NB4 (cell line): ENCODE results near the gene DENND4B.

Experiments used
- POLR2A ChIP-seq: IDR thresholded peaks from 2 replicates; pipeline ENCODE4 v1.6.1; 2011; ENCODE audit warnings: mild to moderate bottlenecking; ENCODE audit not compliant: insufficient read length; ENCODE audit errors: extremely low read depth
- TF ChIP-seq, protein P1 (sequence below): IDR thresholded peaks from one replicate; pipeline ENCODE4 v1.5.1; 2012; ENCODE audit warnings: low read depth, low read length

DNA sequence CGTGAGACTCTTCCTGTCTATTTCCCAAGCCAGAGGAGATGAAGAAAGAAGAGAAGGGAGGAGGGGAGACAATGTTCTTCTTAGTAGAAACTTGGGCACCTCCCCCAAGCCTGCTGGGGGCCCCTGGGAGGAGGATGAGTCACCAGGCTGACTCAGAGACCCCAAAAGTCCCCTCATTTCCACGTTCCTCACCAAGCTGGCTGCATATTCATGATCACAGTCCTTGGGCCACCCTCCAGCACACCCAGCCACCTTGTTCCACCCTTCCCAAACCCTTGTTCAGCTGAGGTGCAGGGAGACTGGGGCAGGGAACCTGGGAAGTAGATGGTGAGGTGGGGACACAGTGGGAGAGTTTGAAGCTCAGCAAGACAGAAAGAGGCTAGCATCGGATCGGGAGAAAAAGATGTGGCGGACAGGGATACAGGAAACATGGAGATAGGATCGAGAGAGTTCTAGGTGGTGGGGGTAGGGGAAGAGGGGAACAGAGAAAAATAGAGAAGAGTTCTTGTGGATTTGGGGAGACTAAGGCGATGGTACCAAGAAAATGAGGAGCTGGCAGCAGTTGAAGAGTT lies 38.9 kb upstream of the DENND4B start:
- TF ChIP-seq, protein P1, sequence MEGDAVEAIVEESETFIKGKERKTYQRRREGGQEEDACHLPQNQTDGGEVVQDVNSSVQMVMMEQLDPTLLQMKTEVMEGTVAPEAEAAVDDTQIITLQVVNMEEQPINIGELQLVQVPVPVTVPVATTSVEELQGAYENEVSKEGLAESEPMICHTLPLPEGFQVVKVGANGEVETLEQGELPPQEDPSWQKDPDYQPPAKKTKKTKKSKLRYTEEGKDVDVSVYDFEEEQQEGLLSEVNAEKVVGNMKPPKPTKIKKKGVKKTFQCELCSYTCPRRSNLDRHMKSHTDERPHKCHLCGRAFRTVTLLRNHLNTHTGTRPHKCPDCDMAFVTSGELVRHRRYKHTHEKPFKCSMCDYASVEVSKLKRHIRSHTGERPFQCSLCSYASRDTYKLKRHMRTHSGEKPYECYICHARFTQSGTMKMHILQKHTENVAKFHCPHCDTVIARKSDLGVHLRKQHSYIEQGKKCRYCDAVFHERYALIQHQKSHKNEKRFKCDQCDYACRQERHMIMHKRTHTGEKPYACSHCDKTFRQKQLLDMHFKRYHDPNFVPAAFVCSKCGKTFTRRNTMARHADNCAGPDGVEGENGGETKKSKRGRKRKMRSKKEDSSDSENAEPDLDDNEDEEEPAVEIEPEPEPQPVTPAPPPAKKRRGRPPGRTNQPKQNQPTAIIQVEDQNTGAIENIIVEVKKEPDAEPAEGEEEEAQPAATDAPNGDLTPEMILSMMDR, result no peak
- TF ChIP-seq POLR2A, result no peak
